Fibroblast of skin of left biceps (primary cell): Measurements from ENCODE around the gene KCNAB3.

Source experiments
- DNase-seq, 2 experiments: peaks; one replicate each; pipeline ENCODE4 v3.0.0-alpha.2; 2013; ENCODE audit warnings: low read depth in 2 of 2

KCNAB3 gene

GRCh38 chr17:7940743-7941142 is 11.1 kb upstream of the KCNAB3 start:
- no peak for DNase-seq

GRCh38 chr17:7940034-7940433 is 10.4 kb upstream of the KCNAB3 start:
- DNase-seq, result no peak

- DNase-seq, result no peak
Measured at GRCh38 chr17:7935859-7936258, 6.2 kb upstream of the KCNAB3 start.

GRCh38 chr17:7932949-7933348 is 3.3 kb upstream of the KCNAB3 start:
- DNase-seq, result no peak

GRCh38 chr17:7932483-7932891 is 2.8 kb upstream of the KCNAB3 start:
- DNase-seq, result no peak

- peak; percentile 96 to 98 for DNase-seq
Measured at GRCh38 chr17:7931709-7932482, 2.2 kb upstream of the KCNAB3 start, which contains the start of the genes CNTROB and TRAPPC1. CNTROB (plus strand) TSS chr17:7932206; CDS start chr17:7933080, 874 bp downstream. TRAPPC1 (minus strand) TSS chr17:7931946; CDS start chr17:7931829, 117 bp downstream.

- DNase-seq, result no peak
Measured at GRCh38 chr17:7930841-7931631, 1.4 kb upstream of the KCNAB3 start.

- no peak for DNase-seq
Measured at GRCh38 chr17:7927596-7927995, 2.1 kb downstream of the KCNAB3 start.

- DNase-seq, result peak; percentile 57 to 64
Measured at GRCh38 chr17:7922845-7923628, 6.6 kb downstream of the KCNAB3 start.

GRCh38 chr17:7922269-7922844 is 7.3 kb downstream of the KCNAB3 start:
- DNase-seq, result no peak

- no peak for DNase-seq
Measured at GRCh38 chr17:7916808-7917207, 12.8 kb downstream of the KCNAB3 start.

GRCh38 chr17:7916385-7916682 is 13.3 kb downstream of the KCNAB3 start:
- no peak for DNase-seq

- DNase-seq, result peak; percentile 95 to 96
Measured at GRCh38 chr17:7915611-7916384, 13.9 kb downstream of the KCNAB3 start, which contains the start of gene RNF227. RNF227 (minus strand) TSS chr17:7916289; CDS start chr17:7916195, 94 bp downstream.

GRCh38 chr17:7915179-7915610 is 14.5 kb downstream of the KCNAB3 start:
- no peak for DNase-seq

- DNase-seq, result peak; percentile 43 to 45
Measured at GRCh38 chr17:7912927-7913524, 16.6 kb downstream of the KCNAB3 start.

GRCh38 chr17:7911116-7911515 is 18.5 kb downstream of the KCNAB3 start:
- DNase-seq, result no peak

- no peak for DNase-seq
Measured at GRCh38 chr17:7910711-7911110, 18.9 kb downstream of the KCNAB3 start.

- DNase-seq, result no peak
Measured at GRCh38 chr17:7910281-7910680, 19.4 kb downstream of the KCNAB3 start.

- no peak for DNase-seq
Measured at GRCh38 chr17:7909089-7909488, 20.6 kb downstream of the KCNAB3 start.
